HPDE6-E6E7 (cell line): ENCODE results near the gene TBCCD1.
"Not testable (repeated sequence)": the region's sequence is repeated elsewhere in the genome, so short reads cannot be mapped to it uniquely, and the experiment has no call there.

Experiments
- DNase-seq: peaks from one replicate; pipeline ENCODE4 v3.0.0; 2011; ENCODE audit warnings: missing footprints; ENCODE audit errors: extremely low spot score

TBCCD1 gene

GRCh38 chr3:186594591-186595113, 27.5 kb upstream of the TBCCD1 start:
- DNase-seq = no peak

- DNase-seq = no peak
Measured at GRCh38 chr3:186593862-186594261, 26.7 kb upstream of the TBCCD1 start.

- DNase-seq = no peak
Measured at GRCh38 chr3:186592682-186593081, 25.5 kb upstream of the TBCCD1 start.

- DNase-seq = no peak
Measured at GRCh38 chr3:186590580-186591295, 23.6 kb upstream of the TBCCD1 start.

GRCh38 chr3:186589856-186590579, 22.9 kb upstream of the TBCCD1 start:
- peak; percentile 80 for DNase-seq

- DNase-seq = no peak
Measured at GRCh38 chr3:186589121-186589520, 22.0 kb upstream of the TBCCD1 start.

GRCh38 chr3:186588632-186589031, 21.5 kb upstream of the TBCCD1 start:
- peak; percentile 70 for DNase-seq

GRCh38 chr3:186587183-186587582, 20.0 kb upstream of the TBCCD1 start:
- no peak for DNase-seq

- DNase-seq = not testable (repeated sequence)
Measured at GRCh38 chr3:186586245-186586644, 19.1 kb upstream of the TBCCD1 start.

GRCh38 chr3:186583831-186584230, 16.7 kb upstream of the TBCCD1 start:
- DNase-seq = no peak

- no peak for DNase-seq
Measured at GRCh38 chr3:186582541-186582940, 15.4 kb upstream of the TBCCD1 start.

GRCh38 chr3:186580785-186581184, 13.6 kb upstream of the TBCCD1 start:
- no peak for DNase-seq

GRCh38 chr3:186577521-186577920, 10.4 kb upstream of the TBCCD1 start:
- no peak for DNase-seq

GRCh38 chr3:186571644-186572013, 4.5 kb upstream of the TBCCD1 start:
- DNase-seq = no peak

- no peak for DNase-seq
Measured at GRCh38 chr3:186570941-186571643, 4.0 kb upstream of the TBCCD1 start.

- DNase-seq = peak; percentile 99
Measured at GRCh38 chr3:186570096-186570940, 3.2 kb upstream of the TBCCD1 start, which contains the start of gene DNAJB11. TSS of gene DNAJB11 (plus strand) at chr3:186570720. CDS start at chr3:186570898, 178 bp downstream.

GRCh38 chr3:186569779-186570095, 2.6 kb upstream of the TBCCD1 start:
- no peak for DNase-seq

GRCh38 chr3:186569361-186569760, 2.2 kb upstream of the TBCCD1 start:
- not testable (repeated sequence) for DNase-seq

GRCh38 chr3:186566772-186567071, 417 bp downstream of the TBCCD1 start:
- no peak for DNase-seq

- no peak for DNase-seq
Measured at GRCh38 chr3:186564586-186564985, 2.6 kb downstream of the TBCCD1 start.

GRCh38 chr3:186552408-186553031, 14.6 kb downstream of the TBCCD1 start:
- no peak for DNase-seq
